ENCODE data around the gene ZFAND3.
"Not testable (repeated sequence)": the region's sequence is repeated elsewhere in the genome, so short reads cannot be mapped to it uniquely, and the experiment has no call there.

The ZFAND3 gene

GRCh38 chr6:37866590-37867507, 47.3 kb downstream of the ZFAND3 start:
- no peak for DNase-seq

- DNase-seq = no peak
These were observed 48.4 kb downstream of the ZFAND3 start for GRCh38 chr6:37867756-37868446.

GRCh38 chr6:37868447-37868825, 48.9 kb downstream of the ZFAND3 start:
- no peak for DNase-seq

- DNase-seq = no peak
These were observed 52.3 kb downstream of the ZFAND3 start for GRCh38 chr6:37871616-37872372.

GRCh38 chr6:37872373-37872745, 52.8 kb downstream of the ZFAND3 start:
- no peak for DNase-seq

- DNase-seq = no peak
These were observed 55.2 kb downstream of the ZFAND3 start for GRCh38 chr6:37874726-37875125.

GRCh38 chr6:37875561-37876309, 56.2 kb downstream of the ZFAND3 start:
- no peak for DNase-seq

GRCh38 chr6:37876843-37877242, 57.3 kb downstream of the ZFAND3 start:
- no peak for DNase-seq

- no peak for DNase-seq
These were observed 58.0 kb downstream of the ZFAND3 start for GRCh38 chr6:37877373-37878149.

- DNase-seq = no peak
These were observed 58.7 kb downstream of the ZFAND3 start for GRCh38 chr6:37878150-37878710.

- not testable (repeated sequence) for DNase-seq
These were observed 61.1 kb downstream of the ZFAND3 start for GRCh38 chr6:37880602-37881001.

GRCh38 chr6:37882292-37882691, 62.8 kb downstream of the ZFAND3 start:
- DNase-seq = no peak

GRCh38 chr6:37882724-37883413, 63.3 kb downstream of the ZFAND3 start:
- DNase-seq = no peak

- DNase-seq = no peak
These were observed 65.0 kb downstream of the ZFAND3 start for GRCh38 chr6:37884548-37884947.

GRCh38 chr6:37889051-37889450, 69.5 kb downstream of the ZFAND3 start:
- DNase-seq = no peak

- no peak for DNase-seq
These were observed 70.0 kb downstream of the ZFAND3 start for GRCh38 chr6:37889486-37889885.

- no peak for DNase-seq
These were observed 71.5 kb downstream of the ZFAND3 start for GRCh38 chr6:37891072-37891471.

GRCh38 chr6:37893257-37893656, 73.7 kb downstream of the ZFAND3 start:
- DNase-seq = no peak

GRCh38 chr6:37893734-37894133, 74.2 kb downstream of the ZFAND3 start:
- DNase-seq = not testable (repeated sequence)

- no peak for DNase-seq
These were observed 75.1 kb downstream of the ZFAND3 start for GRCh38 chr6:37894585-37894984.

GRCh38 chr6:37897321-37897720, 77.8 kb downstream of the ZFAND3 start:
- DNase-seq = no peak

Data from activated naive CD4-positive, alpha-beta T cell (primary cell).